ENCODE data around the gene MEGF11.

Gene MEGF11

GRCh38 chr15:66222273-66223198, 31.0 kb downstream of the MEGF11 start:
- DNase-seq (ENCODE audit: extremely low spot score, insufficient read length, low read depth), result no peak
- no peak for FAIRE-seq

DNA sequence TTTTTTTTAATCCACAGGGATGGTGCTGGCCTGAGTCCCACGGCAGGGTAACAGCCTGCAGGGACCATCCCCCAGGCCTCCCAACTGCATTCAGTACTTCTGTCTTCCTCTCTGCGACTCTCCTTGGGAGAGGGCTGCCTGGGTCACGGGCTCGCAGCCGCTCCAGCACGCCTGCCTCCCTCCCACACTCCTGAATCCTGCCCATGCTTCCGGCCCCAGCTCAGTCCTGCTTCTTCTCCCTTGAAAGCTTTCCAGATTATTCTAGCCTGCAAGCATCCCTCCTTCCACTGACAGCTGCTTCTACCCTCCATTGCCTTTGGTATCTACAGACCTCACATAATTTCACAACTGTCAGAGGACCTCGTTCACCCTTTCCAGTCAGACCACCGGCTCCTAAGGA, 32.4 kb downstream of the MEGF11 start:
- DNase-seq (ENCODE audit: extremely low spot score, insufficient read length, low read depth) (no peak), FAIRE-seq (no peak)

DNA sequence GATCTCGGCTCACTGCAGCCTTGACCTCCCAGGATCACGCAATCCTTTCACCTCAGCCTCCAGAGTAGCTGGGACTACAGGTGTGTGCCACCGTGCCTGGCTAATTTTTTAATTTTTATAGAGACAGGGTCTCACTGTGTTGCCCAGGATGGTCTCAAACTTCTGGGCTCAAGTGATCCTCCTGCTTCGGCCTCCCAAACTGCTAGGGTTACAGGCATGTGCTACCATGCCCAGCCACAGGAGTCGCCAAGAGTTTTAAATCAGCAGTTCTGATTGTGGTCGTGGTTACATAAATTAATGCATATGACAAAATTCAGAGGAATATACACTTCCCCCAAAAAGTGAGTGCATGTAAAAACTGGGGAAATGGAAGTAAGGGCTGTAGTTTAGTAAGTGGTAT, 32.9 kb downstream of the MEGF11 start:
- FAIRE-seq (no peak), DNase-seq (ENCODE audit: extremely low spot score, insufficient read length, low read depth) (no peak)

DNA sequence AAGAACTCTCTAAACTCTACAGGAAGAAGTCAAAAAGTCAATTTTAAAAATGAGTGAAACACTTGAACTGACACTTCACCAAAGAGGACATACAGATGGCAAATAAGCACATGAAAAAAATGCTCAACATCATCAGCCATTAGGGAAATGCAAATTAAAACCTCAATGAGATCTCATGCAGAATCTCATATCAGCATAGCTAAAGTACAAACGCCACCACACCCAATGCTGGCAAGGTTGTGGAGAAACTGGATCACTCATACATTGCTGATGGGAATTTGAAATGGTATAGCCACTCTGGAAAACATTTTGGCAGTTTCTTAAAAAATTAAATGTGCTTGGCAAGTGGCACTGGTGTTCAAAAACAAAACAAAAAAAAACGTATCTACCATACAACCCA, 34.2 kb downstream of the MEGF11 start:
- FAIRE-seq (no peak), DNase-seq (ENCODE audit: extremely low spot score, insufficient read length, low read depth) (no peak)

DNA sequence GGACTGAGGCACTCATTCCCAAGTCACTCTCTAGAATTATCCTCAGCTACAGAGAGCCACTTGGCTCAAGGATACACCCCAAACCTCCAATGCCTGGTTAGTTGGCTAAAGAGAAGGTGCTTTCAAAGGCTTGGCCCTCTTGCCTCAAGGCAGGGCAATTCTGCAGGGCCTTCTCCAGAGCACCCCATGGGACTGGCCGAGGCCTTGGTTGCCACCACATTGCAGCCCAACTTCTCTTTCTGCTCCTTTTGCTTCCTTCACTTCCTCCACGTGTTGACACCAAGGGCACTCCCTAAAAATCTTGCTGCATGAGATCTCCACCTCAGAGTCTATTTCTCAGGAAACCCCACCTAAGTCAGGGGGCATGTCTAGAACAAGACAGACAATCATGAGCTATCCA, 36.7 kb downstream of the MEGF11 start:
- DNase-seq (ENCODE audit: extremely low spot score, insufficient read length, low read depth), result no peak
- no peak for FAIRE-seq

- no peak for FAIRE-seq
- DNase-seq (ENCODE audit: extremely low spot score, insufficient read length, low read depth), result no peak
These were observed 37.7 kb downstream of the MEGF11 start for GRCh38 chr15:66215811-66216210.

DNA sequence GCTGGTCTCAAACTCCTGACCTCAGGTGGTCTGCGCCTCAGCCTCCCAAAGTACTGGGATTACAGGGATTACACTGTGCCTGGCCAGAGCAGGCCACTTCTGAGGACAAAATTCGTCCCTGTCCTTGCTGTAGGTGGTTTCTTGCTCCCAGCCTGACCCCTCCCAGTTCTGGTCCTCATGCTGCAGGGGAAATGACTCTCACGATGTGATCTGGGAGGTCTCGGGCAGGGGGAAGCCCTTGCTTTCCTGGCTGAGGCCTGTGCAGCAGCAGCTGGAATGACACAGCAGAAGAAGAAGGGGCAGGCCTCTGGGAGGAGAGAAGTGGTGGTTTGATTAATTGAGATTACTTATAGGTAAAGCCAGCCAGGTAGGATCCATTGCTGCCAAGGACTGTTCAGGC, 39.3 kb downstream of the MEGF11 start:
- no peak for DNase-seq (ENCODE audit: extremely low spot score, insufficient read length, low read depth)
- FAIRE-seq, result no peak

- FAIRE-seq (no peak), DNase-seq (ENCODE audit: extremely low spot score, insufficient read length, low read depth) (no peak)
These were observed 41.0 kb downstream of the MEGF11 start for GRCh38 chr15:66212563-66212921.

DNA sequence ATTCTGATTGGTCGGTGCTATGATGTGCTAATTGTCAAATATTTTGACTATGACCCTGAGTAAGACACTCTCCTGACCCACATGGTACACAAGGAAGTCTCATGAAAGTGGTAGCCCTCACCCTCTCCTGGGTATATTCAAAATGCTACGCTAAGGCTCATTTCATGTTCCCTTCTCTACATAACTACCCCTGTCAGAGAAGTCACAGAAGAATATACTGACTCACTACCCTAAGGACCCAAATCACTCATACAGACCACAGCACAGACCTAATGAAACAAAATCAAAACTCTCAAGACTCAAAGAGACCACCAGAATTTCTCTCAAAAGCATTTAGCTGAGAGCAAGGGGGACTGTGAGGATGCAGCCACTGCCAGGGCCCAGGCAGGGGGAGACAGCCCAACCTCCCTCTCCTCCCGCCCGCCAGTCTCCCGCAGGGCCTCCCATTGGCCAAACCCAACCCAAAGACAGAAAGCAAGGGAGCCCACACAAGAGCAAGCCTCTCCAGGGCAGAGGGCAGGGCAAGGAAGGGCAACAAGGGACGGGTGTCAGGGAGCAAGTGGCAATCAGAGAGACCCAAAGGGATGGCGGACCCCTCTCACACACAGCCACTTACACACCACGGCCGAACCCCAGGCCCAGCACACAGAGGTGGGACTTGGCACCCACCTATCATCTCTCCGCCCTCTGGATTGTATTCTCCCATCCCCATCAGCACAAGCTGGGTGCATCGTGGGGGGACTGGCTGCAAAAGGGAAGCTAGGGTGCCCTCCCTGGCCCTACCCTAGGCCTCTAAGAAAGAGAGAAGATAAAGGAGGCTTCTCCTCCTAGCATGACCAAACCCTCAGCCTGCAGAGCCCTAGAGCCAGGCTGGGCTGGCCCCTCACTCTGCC, 41.6 kb downstream of the MEGF11 start:
- DNase-seq (ENCODE audit: extremely low spot score, insufficient read length, low read depth) (no peak), FAIRE-seq (no peak)

DNA sequence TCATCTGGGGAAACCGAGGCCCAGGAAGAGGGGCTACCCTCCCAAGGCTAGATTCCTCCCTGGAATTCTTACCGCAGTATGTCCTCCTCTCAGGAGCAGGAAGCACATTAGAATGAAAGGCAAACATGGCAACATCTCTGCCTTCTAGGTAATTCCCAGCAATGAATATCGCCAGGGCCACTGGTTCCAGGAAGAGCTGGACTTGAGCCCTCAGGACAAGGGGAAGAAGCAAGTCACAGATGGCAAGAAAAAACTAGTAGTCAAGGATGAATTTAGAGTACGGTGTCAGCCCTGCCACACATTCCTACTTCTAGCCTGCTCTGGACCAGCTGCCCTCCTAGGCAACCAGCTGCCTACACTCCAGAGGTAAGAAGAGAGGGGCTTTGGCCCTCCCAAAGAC, 42.9 kb downstream of the MEGF11 start:
- FAIRE-seq, result no peak
- DNase-seq (ENCODE audit: extremely low spot score, insufficient read length, low read depth), result no peak

- FAIRE-seq (no peak), DNase-seq (ENCODE audit: extremely low spot score, insufficient read length, low read depth) (no peak)
These were observed 54.8 kb downstream of the MEGF11 start for GRCh38 chr15:66198757-66199156.

- DNase-seq (ENCODE audit: extremely low spot score, insufficient read length, low read depth), result no peak
- no peak for FAIRE-seq
These were observed 56.9 kb downstream of the MEGF11 start for GRCh38 chr15:66196602-66197001.

GRCh38 chr15:66195621-66196230, 57.8 kb downstream of the MEGF11 start:
- DNase-seq (ENCODE audit: extremely low spot score, insufficient read length, low read depth), result no peak
- no peak for FAIRE-seq

GRCh38 chr15:66193066-66193465, 60.5 kb downstream of the MEGF11 start:
- DNase-seq (ENCODE audit: extremely low spot score, insufficient read length, low read depth), result no peak
- FAIRE-seq, result no peak

- FAIRE-seq (no peak), DNase-seq (ENCODE audit: extremely low spot score, insufficient read length, low read depth) (no peak)
These were observed 62.8 kb downstream of the MEGF11 start for GRCh38 chr15:66190746-66191145.

- DNase-seq (ENCODE audit: extremely low spot score, insufficient read length, low read depth) (no peak), FAIRE-seq (no peak)
These were observed 64.3 kb downstream of the MEGF11 start for GRCh38 chr15:66189291-66189690.

- FAIRE-seq (no peak), DNase-seq (ENCODE audit: extremely low spot score, insufficient read length, low read depth) (no peak)
These were observed 65.1 kb downstream of the MEGF11 start for GRCh38 chr15:66188464-66188863.

DNA sequence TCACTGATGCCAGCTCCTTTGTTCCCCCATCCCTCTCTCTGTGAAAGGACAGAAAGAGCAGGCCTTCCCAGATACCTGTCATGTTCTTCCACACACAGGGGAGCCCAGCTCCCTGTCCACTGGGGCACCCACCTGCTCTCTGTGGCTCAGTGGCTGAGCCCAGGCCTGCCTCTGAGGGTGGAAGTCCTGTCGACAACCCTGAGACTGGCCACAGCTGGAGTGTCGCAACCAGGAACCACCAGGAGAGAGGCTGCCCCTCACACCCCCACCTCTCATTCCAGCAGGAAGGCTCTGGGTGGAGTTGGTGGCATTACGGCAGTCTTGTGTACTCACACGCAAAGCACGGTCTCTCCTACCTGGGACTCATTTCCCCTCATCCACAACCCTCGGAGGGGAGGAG, 66.3 kb downstream of the MEGF11 start:
- FAIRE-seq, result no peak
- DNase-seq (ENCODE audit: extremely low spot score, insufficient read length, low read depth), result no peak

DNA sequence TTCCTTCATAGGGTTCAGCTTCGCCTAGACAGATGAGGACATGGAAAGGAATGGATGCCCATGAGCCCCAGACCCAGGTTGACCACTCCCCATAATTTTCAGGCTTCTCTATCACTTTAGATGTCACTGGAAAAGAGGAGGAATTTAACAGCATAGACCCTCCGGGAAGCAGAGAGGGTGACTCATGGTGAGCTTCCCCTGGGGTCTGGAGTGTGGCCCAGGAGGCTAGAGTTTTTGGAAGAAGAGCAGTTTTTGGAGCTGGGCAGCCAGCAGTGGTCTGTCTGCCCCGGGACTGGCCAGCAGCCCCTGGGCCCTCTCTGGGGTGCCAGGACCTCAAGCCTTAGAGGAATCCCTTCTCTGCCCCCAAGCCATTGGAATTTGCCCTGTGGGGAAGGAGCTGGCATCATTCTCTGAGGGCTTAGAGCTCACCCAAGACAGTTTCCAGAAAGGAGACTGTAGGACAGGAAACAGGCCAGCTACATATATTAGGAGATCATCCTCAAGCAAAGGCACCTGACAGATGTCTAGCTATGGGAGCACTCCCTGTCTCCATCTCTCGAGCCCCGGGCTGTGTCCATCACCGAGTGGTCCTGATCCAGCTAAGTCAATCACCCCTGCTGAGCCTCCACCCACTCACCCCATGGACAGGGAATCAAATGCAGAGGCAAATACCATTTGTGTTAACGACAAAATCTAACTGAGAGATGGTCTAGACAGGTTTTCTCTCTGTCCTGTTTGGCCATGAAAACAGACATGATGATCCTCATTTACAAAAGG, 67.3 kb downstream of the MEGF11 start:
- DNase-seq (ENCODE audit: extremely low spot score, insufficient read length, low read depth) (no peak), FAIRE-seq (no peak)

Measured in GM18507 (cell line).